Endometrial microvascular endothelial cells (primary cell): ENCODE measurements around the gene REPS1. TPM values are rescaled to one million over a fixed set of nuclear protein-coding genes. Genes with fewer than 3 reads are reported as not detected.

Experiments used
- in situ Hi-C: cut with HindIII; loops from 2 replicates; pipeline ENCODE4 v1.10.0; 2017; ENCODE audit warnings: low sequenced_read_pairs, low pct_unique_long_range_greater_than_20kb; ENCODE audit errors: inconsistent ontology term
- total RNA-seq: library from RNA; depleted of rRNA; stranded (reverse); fragments of >200 nt; gene quantifications from one replicate; pipeline ENCODE4 v1.2.3, GENCODE V29; 2015; ENCODE audit errors: inconsistent ontology term

Gene REPS1
- total RNA-seq, 1 donor from 2014 or later = 24.5 TPM

GRCh38 chr6:138885156-138885819 lies 102.8 kb downstream of the REPS1 start:
- in situ Hi-C loops = no loop called here

GRCh38 chr6:138882369-138883017 lies 105.6 kb downstream of the REPS1 start:
- in situ Hi-C loops = no loop called here

- in situ Hi-C loops = no loop called here
These were observed 114.9 kb downstream of the REPS1 start for GRCh38 chr6:138873191-138873590.

GRCh38 chr6:138869398-138869797 lies 118.7 kb downstream of the REPS1 start:
- in situ Hi-C loops = no loop called here

GRCh38 chr6:138868181-138868580 lies 119.9 kb downstream of the REPS1 start:
- in situ Hi-C loops = no loop called here

- in situ Hi-C loops = no loop called here
These were observed 122.5 kb downstream of the REPS1 start for GRCh38 chr6:138865480-138866109.

GRCh38 chr6:138864343-138864890 lies 123.6 kb downstream of the REPS1 start:
- in situ Hi-C loops = no loop called here

- in situ Hi-C loops = no loop called here
These were observed 124.7 kb downstream of the REPS1 start for GRCh38 chr6:138863321-138863720.

- in situ Hi-C loops = no loop called here
These were observed 125.6 kb downstream of the REPS1 start for GRCh38 chr6:138862456-138862855.

- in situ Hi-C loops = no loop called here
These were observed 130.3 kb downstream of the REPS1 start for GRCh38 chr6:138857775-138858174.

GRCh38 chr6:138856654-138857053 lies 131.4 kb downstream of the REPS1 start:
- in situ Hi-C loops = no loop called here

Other genes starting within 250 kb of the REPS1 start
- 24.3 TPM for gene CCDC28A, start 214.5 kb downstream of the REPS1 start, total RNA-seq
- gene ECT2L, start 192.2 kb downstream of the REPS1 start, total RNA-seq = not detected
- 108 TPM for gene ABRACL, start 40.5 kb upstream of the REPS1 start, total RNA-seq
- 12.8 TPM for gene HECA, start 146.8 kb upstream of the REPS1 start, total RNA-seq